ENCODE data around the gene PARVA.

GRCh38 chr11:12432507-12432906 lies 55.1 kb downstream of the PARVA start:
- no peak for TF ChIP-seq CTCF (IDR thresholded peaks at IDR 0.05)
- TF ChIP-seq POLR2A (IDR thresholded peaks at IDR 0.05): no peak
